Fibroblast of lung (primary cell): ENCODE measurements around the gene FLNB. TPM values are rescaled to one million over a fixed set of nuclear protein-coding genes. Genes with fewer than 3 reads are reported as not detected.
"Not testable (repeated sequence)": the region's sequence is repeated elsewhere in the genome, so short reads cannot be mapped to it uniquely, and the experiment has no call there.

Experiments used
- DNase-seq, 2 donors: peaks; one replicate each; pipeline versions ENCODE4 v3.0.0 to v3.0.0-alpha.2; 2010; ENCODE audit warnings: low read depth in 2 of 2
- H2AFZ ChIP-seq: 2 replicates; pipeline ENCODE4 v1.5.1; 2012; ENCODE audit warnings: low read length, control low read depth, inconsistent platforms
- H3K27ac ChIP-seq: 2 replicates; pipeline ENCODE4 v1.5.1; 2011; ENCODE audit warnings: low read length, control low read depth; ENCODE audit not compliant: insufficient read depth
- H3K27me3 ChIP-seq: 2 replicates; pipeline ENCODE4 v1.5.1; 2011; ENCODE audit warnings: mild to moderate bottlenecking, low read length; ENCODE audit not compliant: control insufficient read depth, insufficient read depth
- H3K36me3 ChIP-seq: 2 replicates; pipeline ENCODE4 v1.5.1; 2011; ENCODE audit warnings: low read length; ENCODE audit not compliant: control insufficient read depth, insufficient read depth
- H3K4me1 ChIP-seq: 2 replicates; pipeline ENCODE4 v1.5.1; 2011; ENCODE audit warnings: low read length; ENCODE audit not compliant: control insufficient read depth, insufficient read depth; ENCODE audit errors: extremely low read depth
- H3K4me2 ChIP-seq: 2 replicates; pipeline ENCODE4 v1.5.1; 2011; ENCODE audit warnings: low read length, control low read depth; ENCODE audit not compliant: insufficient read depth; ENCODE audit errors: extremely low read depth
- H3K4me3 ChIP-seq, 4 experiments: fragments of 200-600 bp in 1 of 4; sonication (generic) in 1 of 4; replicated peaks in 1 of 4; 2 replicates each; pipeline ENCODE4 v1.5.1; 2011 to 2016; ENCODE audit warnings: low read length in 4 of 4, low read depth in 3 of 4, mild to moderate bottlenecking in 3 of 4, control low read depth in 2 of 4, inconsistent platforms in 1 of 4, mixed read lengths in 1 of 4; ENCODE audit not compliant: insufficient read depth in 1 of 4; ENCODE audit errors: control extremely low read depth in 1 of 4
- H3K79me2 ChIP-seq: 2 replicates; pipeline ENCODE4 v1.5.1; 2012; ENCODE audit warnings: mild to moderate bottlenecking, low read length, inconsistent platforms; ENCODE audit not compliant: control insufficient read depth, insufficient read depth
- H3K9ac ChIP-seq: 2 replicates; pipeline ENCODE4 v1.5.1; 2011; ENCODE audit warnings: mild to moderate bottlenecking, low read length, control low read depth; ENCODE audit not compliant: insufficient read depth
- H3K9me3 ChIP-seq: 2 replicates; pipeline ENCODE4 v1.5.1; 2012; ENCODE audit warnings: low read depth, low read length; ENCODE audit not compliant: control insufficient read depth, insufficient read depth
- H4K20me1 ChIP-seq: 2 replicates; pipeline ENCODE4 v1.5.1; 2011; ENCODE audit warnings: low read length; ENCODE audit not compliant: control insufficient read depth, insufficient read depth; ENCODE audit errors: extremely low read depth
- CTCF ChIP-seq, 2 donors: IDR thresholded peaks in 1 of 2; conservative IDR thresholded peaks in 1 of 2; 1 replicate in 1 of 2; 2 replicates in 1 of 2; pipeline ENCODE4 v1.5.1; 2011 to 2012; ENCODE audit warnings: low read length in 2 of 2, control low read depth in 1 of 2, inconsistent platforms in 1 of 2, low read depth in 1 of 2, mild to moderate bottlenecking in 1 of 2
- EZH2 ChIP-seq: IDR thresholded peaks from 2 replicates; pipeline ENCODE4 v1.5.1; 2012; ENCODE audit warnings: low read length, control low read depth, mild to moderate bottlenecking; ENCODE audit errors: missing control alignments
- polyA plus RNA-seq, 2 donors: library from polyadenylated mRNA; depleted of rRNA in 1 of 2; stranded (reverse) in 1 of 2; unstranded in 1 of 2; fragments of >200 nt; gene quantifications; 2 replicates each; pipeline ENCODE4 v1.2.1, GENCODE V29; 2011 to 2012; ENCODE audit warnings: missing spikeins in 1 of 2
- total RNA-seq: library from RNA; depleted of rRNA; stranded (reverse); fragments of >200 nt; gene quantifications from 2 replicates; pipeline ENCODE4 v1.2.1, GENCODE V29; 2014

Gene FLNB
- total and polyA plus RNA-seq, 2 donors (not counting 1 experiment from before 2014, with no cell fraction given): 81.7 to 105 TPM

GRCh38 chr3:57986261-57986660 lies 22.0 kb upstream of the FLNB start:
- Histone ChIP-seq H3K79me2 (no peaks in the 10 kb centered on the region), H3K4me1 (peaks cover 14% of the 10 kb centered on the region), H3K27ac (no peak overlapping the region), H3K9me3 (no peaks in the 10 kb centered on the region), H3K4me3 (no peak overlapping the region), H3K9ac (no peak overlapping the region), H3K4me2 (no peak overlapping the region), H3K36me3 (no peaks in the 10 kb centered on the region), H3K27me3 (no peaks in the 10 kb centered on the region), H2AFZ (no peak overlapping the region), H4K20me1 (no peaks in the 10 kb centered on the region)
- no peak for DNase-seq
- no peak for TF ChIP-seq CTCF (conservative IDR thresholded peaks at IDR 0.05 in 1 of 2, IDR thresholded peaks at IDR 0.05 in 1 of 2; ENCODE audit: low read depth in 1 of 2, low read length in 2 of 2)
- no peak for TF ChIP-seq EZH2

- H3K4me3 ChIP-seq, DNase-seq, H3K36me3 ChIP-seq, H3K9me3 ChIP-seq, H3K27me3 ChIP-seq, H3K4me1 ChIP-seq, H2AFZ ChIP-seq, H3K27ac ChIP-seq, H3K9ac ChIP-seq, H4K20me1 ChIP-seq, H3K79me2 ChIP-seq, H3K4me2 ChIP-seq: not testable (repeated sequence)
Measured at GRCh38 chr3:57989198-57989597, 19.0 kb upstream of the FLNB start.

GRCh38 chr3:57989646-57990045 lies 18.6 kb upstream of the FLNB start:
- DNase-seq: no peak
- no peak overlapping the region for H3K4me3 ChIP-seq
- no peaks in the 10 kb centered on the region for H3K4me1 ChIP-seq
- no peaks in the 10 kb centered on the region for H3K9me3 ChIP-seq
- no peaks in the 10 kb centered on the region for H4K20me1 ChIP-seq
- no peaks in the 10 kb centered on the region for H3K79me2 ChIP-seq
- no peaks in the 10 kb centered on the region for H3K36me3 ChIP-seq
- H3K9ac ChIP-seq: no peak overlapping the region
- no peak overlapping the region for H2AFZ ChIP-seq
- H3K27me3 ChIP-seq: no peaks in the 10 kb centered on the region
- TF ChIP-seq EZH2 (no peak), CTCF (conservative IDR thresholded peaks at IDR 0.05 in 1 of 2, IDR thresholded peaks at IDR 0.05 in 1 of 2; ENCODE audit: low read depth in 1 of 2, low read length in 2 of 2) (no peak)
- no peak overlapping the region for H3K27ac ChIP-seq
- H3K4me2 ChIP-seq: no peak overlapping the region
